Stimulated activated CD4-positive, alpha-beta T cell treated with anti-CD3 and anti-CD28 coated beads, Interleukin-12 subunit alpha, Interleukin-12 subunit beta, amount 100 ng/mL, for 48 hours (primary cell): Measurements from ENCODE around the gene PERP.

Source experiments
- DNase-seq, 3 donors: peaks; one replicate each; pipeline ENCODE4 v3.0.0-alpha.2; 2020; ENCODE audit warnings: low read depth in 2 of 3, low spot score in 1 of 3

The PERP gene

GRCh38 chr6:138063726-138064125 is 43.5 kb downstream of the PERP start:
- no peak for DNase-seq

- DNase-seq, result no peak
Measured at GRCh38 chr6:138054982-138055381, 52.2 kb downstream of the PERP start.

GRCh38 chr6:138052783-138053182 is 54.4 kb downstream of the PERP start:
- no peak for DNase-seq

GRCh38 chr6:138044972-138045371 is 62.2 kb downstream of the PERP start:
- no peak for DNase-seq

GRCh38 chr6:138044458-138044857 is 62.8 kb downstream of the PERP start:
- no peak for DNase-seq
